ENCODE data around the gene SULT2B1. TPM values are rescaled to one million over a fixed set of nuclear protein-coding genes. Genes with fewer than 3 reads are reported as not detected.

The SULT2B1 gene
- total RNA-seq, 1 experiment from 2014 or later, result 6.2 TPM

GRCh38 chr19:48629297-48629598 is 77.3 kb downstream of the SULT2B1 start:
- TF ChIP-seq CTCF (conservative IDR thresholded peaks at IDR 0.05), result no peak
- TF ChIP-seq EZH2 (IDR thresholded peaks at IDR 0.05; ENCODE audit: low read depth), result no peak
- POLR2A ChIA-PET (ENCODE audit: unreplicated experiment), result interaction anchor here (0.6 kb wide), 1 partner anchor 278 kb away, joined by 5 read pairs; no protein-coding TSS in a partner anchor
- CTCF ChIA-PET, result no interaction called here

GRCh38 chr19:48629599-48630295 is 77.8 kb downstream of the SULT2B1 start:
- Histone ChIP-seq H4K20me1 (ENCODE audit: insufficient read depth) (no peaks in the 10 kb centered on the region), H3F3A (ENCODE audit: insufficient read depth, low read depth) (peaks cover 77% of the 10 kb centered on the region), H3K4me2 (no peak overlapping the region), H3K4me1 (replicated peaks; ENCODE audit: insufficient read depth) (peaks cover 39% of the 10 kb centered on the region), H2AFZ (no peak overlapping the region), H3K79me2 (ENCODE audit: low read depth) (no peaks in the 10 kb centered on the region; the same call in 1 of the 2 replicates), H3K27me3 (ENCODE audit: insufficient read depth, low read depth) (no peaks in the 10 kb centered on the region), H3K4me3 (no peak overlapping the region), H3K9me2 (ENCODE audit: insufficient read depth) (no peaks in the 10 kb centered on the region), H3K9me3 (ENCODE audit: insufficient read depth, low read depth) (no peaks in the 10 kb centered on the region), H3K27ac (no peak overlapping the region), H3K36me3 (ENCODE audit: low read depth) (no peaks in the 10 kb centered on the region; the same call in 1 of the 2 replicates)
- TF ChIP-seq CTCF (conservative IDR thresholded peaks at IDR 0.05), result no peak
- TF ChIP-seq EZH2 (IDR thresholded peaks at IDR 0.05; ENCODE audit: low read depth), result no peak
- CTCF ChIA-PET, result no interaction called here
- intact Hi-C loops (cut with micrococcal nuclease; ENCODE audit: unreplicated experiment), result no loop called here
- POLR2A ChIA-PET (ENCODE audit: unreplicated experiment), result interaction anchor here (0.5 kb wide), 1 partner anchor 11 kb away, joined by 9 read pairs; no protein-coding TSS in a partner anchor
- no peak for DNase-seq
- BruUV-seq (replicated peaks), result no TSS peak

More at GRCh38 chr19:48629297-48629598, 77.3 kb downstream of the SULT2B1 start:
- H3K4me1 ChIP-seq (replicated peaks; ENCODE audit: insufficient read depth), result peaks cover 36% of the 10 kb centered on the region
- no peaks in the 10 kb centered on the region for H3K9me2 ChIP-seq (ENCODE audit: insufficient read depth)
- no peak overlapping the region for H2AFZ ChIP-seq
- no peaks in the 10 kb centered on the region for H3K9me3 ChIP-seq (ENCODE audit: insufficient read depth, low read depth)
- intact Hi-C loops (cut with micrococcal nuclease; ENCODE audit: unreplicated experiment), result no loop called here
- no peak overlapping the region for H3K4me3 ChIP-seq
- no peak overlapping the region for H3K27ac ChIP-seq
- no peak overlapping the region for H3K4me2 ChIP-seq
- no peaks in the 10 kb centered on the region for H3K27me3 ChIP-seq (ENCODE audit: insufficient read depth, low read depth)
- H3F3A ChIP-seq (ENCODE audit: insufficient read depth, low read depth), result peaks cover 76% of the 10 kb centered on the region
- DNase-seq, result no peak
- H4K20me1 ChIP-seq (ENCODE audit: insufficient read depth), result no peaks in the 10 kb centered on the region
- no peaks in the 10 kb centered on the region; the same call in 1 of the 2 replicates for H3K79me2 ChIP-seq (ENCODE audit: low read depth)
- H3K36me3 ChIP-seq (ENCODE audit: low read depth), result no peaks in the 10 kb centered on the region; the same call in 1 of the 2 replicates
- no TSS peak for BruUV-seq (replicated peaks)

GRCh38 chr19:48630296-48631063 is 78.5 kb downstream of the SULT2B1 start:
- H3K36me3 ChIP-seq (ENCODE audit: low read depth), result no peaks in the 10 kb centered on the region; the same call in 1 of the 2 replicates
- BruUV-seq (replicated peaks), result no TSS peak
- ChIA-PET CTCF (interaction anchor here (0.7 kb wide), 1 partner anchor 11 kb away, joined by 4 read pairs; the partner anchor contains the start of genes RPL18 and SPHK2), POLR2A (ENCODE audit: unreplicated experiment) (interaction anchor here (0.5 kb wide), 1 partner anchor 10 kb away, joined by 9 read pairs; no protein-coding TSS in a partner anchor)
- no peaks in the 10 kb centered on the region for H3K9me3 ChIP-seq (ENCODE audit: insufficient read depth, low read depth)
- H3K27ac ChIP-seq, result no peak overlapping the region
- H4K20me1 ChIP-seq (ENCODE audit: insufficient read depth), result no peaks in the 10 kb centered on the region
- peaks cover 45% of the 10 kb centered on the region for H3K4me1 ChIP-seq (replicated peaks; ENCODE audit: insufficient read depth)
- H3K27me3 ChIP-seq (ENCODE audit: insufficient read depth, low read depth), result no peaks in the 10 kb centered on the region
- H3K9me2 ChIP-seq (ENCODE audit: insufficient read depth), result no peaks in the 10 kb centered on the region
- H3K79me2 ChIP-seq (ENCODE audit: low read depth), result no peaks in the 10 kb centered on the region; the same call in 1 of the 2 replicates
- no peak overlapping the region for H3K4me2 ChIP-seq
- DNase-seq, result no peak
- TF ChIP-seq CTCF (conservative IDR thresholded peaks at IDR 0.05) (no peak), EZH2 (IDR thresholded peaks at IDR 0.05; ENCODE audit: low read depth) (no peak)
- no peak overlapping the region for H3K4me3 ChIP-seq
- H3F3A ChIP-seq (ENCODE audit: insufficient read depth, low read depth), result peaks cover 76% of the 10 kb centered on the region
- intact Hi-C loops (cut with micrococcal nuclease; ENCODE audit: unreplicated experiment), result no loop called here
- no peak overlapping the region for H2AFZ ChIP-seq
